ENCODE results near the gene ADGRL1. TPM values are rescaled to one million over a fixed set of nuclear protein-coding genes. Genes with fewer than 3 reads are reported as not detected.

ADGRL1 gene
- total and polyA plus RNA-seq, 4 experiments from 2014 or later: 0.55 to 22.0 (median 10.3) TPM

DNA sequence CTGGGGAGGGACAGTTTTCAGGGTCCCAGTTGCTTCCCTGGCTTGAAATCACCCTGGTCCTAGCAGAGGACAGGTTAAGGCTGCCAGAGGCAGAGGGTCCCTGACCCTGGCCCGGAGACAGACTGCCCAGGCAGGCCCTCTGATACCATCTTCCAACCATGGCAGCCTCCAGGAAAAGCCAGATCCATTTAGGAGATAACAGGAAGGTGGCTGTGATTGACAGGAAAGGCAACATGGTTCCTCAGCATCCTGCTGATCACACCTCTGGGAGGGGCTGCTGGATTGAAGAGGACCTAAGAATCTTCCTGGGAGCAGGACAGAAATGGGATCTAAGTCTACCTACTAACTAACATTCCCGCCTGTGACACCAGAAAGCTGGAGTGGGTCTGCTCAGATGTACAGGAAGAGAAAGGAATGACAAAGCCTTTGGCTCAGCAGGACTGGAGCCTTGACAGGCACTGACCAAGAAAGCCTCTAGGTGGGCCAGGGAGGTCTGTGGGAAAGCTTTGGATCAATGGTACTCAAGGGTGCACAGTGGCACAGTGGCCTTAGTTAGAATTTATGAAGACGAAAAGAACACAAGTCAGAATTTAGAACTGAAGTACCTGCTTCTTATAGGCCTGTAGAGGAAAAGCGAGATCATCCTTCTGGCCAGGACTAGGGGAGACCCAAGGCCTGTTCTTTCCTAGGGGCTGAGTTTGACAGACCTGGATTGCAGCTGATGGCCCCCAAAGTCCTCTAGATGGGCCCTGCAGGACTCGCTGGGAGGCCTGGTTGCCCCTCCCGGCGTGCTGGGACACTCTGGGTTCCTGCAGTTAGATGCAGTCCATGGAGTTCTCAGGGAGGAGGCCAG lies 86.1 kb downstream of the ADGRL1 start:
- peaks cover 0 to 7% of the 10 kb centered on the region in 2 donors for H3K36me3 Mint-ChIP-seq
- no peak overlapping the region for H3K27ac ChIP-seq (ENCODE audit: low read depth, low read length)
- H3K4me1 Mint-ChIP-seq: peaks cover 19 to 39% (median 29%) of the 10 kb centered on the region in 4 donors
- peak overlapping the region in 5 of 7 donors; percentile 21 to 98 (median 31) for H3K27ac Mint-ChIP-seq
- no peaks in the 10 kb centered on the region for H3K36me3 ChIP-seq (ENCODE audit: insufficient read depth, low read length)
- no peak for DNase-seq
- peaks cover 34% of the 10 kb centered on the region for H3K4me1 ChIP-seq (ENCODE audit: insufficient read depth, low read length)
- H3K27me3 Mint-ChIP-seq: no peaks in the 10 kb centered on the region
- ChIA-PET POLR2A (ENCODE audit: partially characterized antibody) (interaction anchor here (4.8 kb wide), 1 partner anchor 17 kb away, joined by 40 read pairs; the partner anchor contains the start of gene ASF1B), CTCF (ENCODE audit: partially characterized antibody) (no interaction called here)
- no peaks in the 10 kb centered on the region for H3K9me3 Mint-ChIP-seq
- no peaks in the 10 kb centered on the region for H3K9me3 ChIP-seq (ENCODE audit: control insufficient read depth in 1 of 2, low read length in 2 of 2)
- intact Hi-C loops (cut with micrococcal nuclease): no loop called here
- no peaks in the 10 kb centered on the region for H3K27me3 ChIP-seq (ENCODE audit: insufficient read depth, low read length)
- no peak overlapping the region for H3K4me3 ChIP-seq (ENCODE audit: low read length in 2 of 2)
- H3K4me3 Mint-ChIP-seq: peak overlapping the region in 1 of 8 donors; percentile 35

DNA sequence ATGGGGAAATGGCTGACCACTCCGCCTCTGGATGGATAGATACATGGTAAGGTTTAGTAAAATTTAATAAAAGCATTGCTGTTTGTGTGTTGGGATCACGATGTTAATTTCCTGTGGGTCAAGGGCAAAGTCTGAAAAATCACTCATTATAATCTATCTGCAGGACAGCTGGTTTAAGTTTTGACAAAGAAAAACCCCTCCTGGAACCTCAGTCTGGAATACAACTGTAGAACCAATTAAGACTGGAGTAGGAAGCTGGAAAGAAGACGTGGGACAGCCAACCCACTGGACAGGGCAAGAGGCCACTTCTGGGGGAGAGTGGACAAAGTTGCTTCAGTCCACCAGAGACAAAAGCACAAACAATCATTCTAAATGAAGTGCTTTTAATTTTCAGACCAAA lies 86.8 kb downstream of the ADGRL1 start:
- ChIA-PET CTCF (ENCODE audit: partially characterized antibody) (no interaction called here), POLR2A (ENCODE audit: partially characterized antibody) (interaction anchor here (1.1 to 4.8 kb wide), 3 partner anchors 17 to 114 kb away, joined by 3 to 40 read pairs (median 24); partner anchors contain the start of gene ASF1B)
- H3K27me3 Mint-ChIP-seq: no peaks in the 10 kb centered on the region

DNA sequence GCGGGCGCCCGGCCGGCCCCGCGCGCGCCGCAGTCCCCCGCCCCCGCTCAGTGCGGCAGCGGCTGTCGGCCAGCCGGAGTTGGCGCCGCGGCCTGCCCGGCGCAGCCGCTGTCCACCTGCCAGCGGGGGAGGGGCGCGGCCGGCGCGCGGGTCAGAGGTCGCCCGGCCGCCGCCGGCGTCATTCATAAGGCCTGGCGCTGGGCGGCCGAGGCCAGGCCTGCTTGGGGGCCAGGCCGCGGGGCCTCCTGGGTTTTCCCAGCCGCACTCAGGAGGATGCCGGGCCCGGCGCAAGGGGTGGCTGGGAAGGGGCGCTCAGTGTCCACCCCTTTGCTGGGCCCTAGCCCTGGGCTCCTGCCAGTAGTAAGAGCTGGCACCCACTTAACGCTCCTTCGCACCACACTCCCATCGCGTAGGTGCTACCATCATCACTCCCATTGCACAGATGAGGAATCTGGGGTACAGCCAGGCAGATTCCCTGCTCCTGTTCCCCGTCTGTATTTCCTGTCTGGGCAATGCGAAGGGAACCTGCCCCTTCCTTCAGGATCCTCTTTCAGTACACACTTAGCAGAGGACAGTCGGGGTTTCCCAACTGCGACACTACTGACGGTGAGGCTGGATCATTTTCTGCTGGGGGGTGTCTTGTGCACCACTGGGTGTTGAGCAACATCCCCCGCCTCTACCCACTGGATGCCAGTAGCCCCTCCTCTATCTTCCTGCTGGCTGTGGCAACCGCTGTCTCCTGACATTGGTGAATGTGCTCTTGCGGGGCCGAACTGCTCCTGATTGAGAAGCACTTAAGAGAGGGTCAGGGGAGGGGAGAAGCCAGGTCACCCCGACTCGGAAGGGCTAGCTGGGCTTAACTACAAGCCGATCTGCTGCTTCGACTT lies 87.6 kb downstream of the ADGRL1 start:
- H3K4me1 ChIP-seq (ENCODE audit: insufficient read depth, low read length): peaks cover 40% of the 10 kb centered on the region
- ChIA-PET POLR2A (ENCODE audit: partially characterized antibody) (interaction anchor here (0.6 to 4.8 kb wide), 19 partner anchors 15 to 354 kb away, joined by 3 to 40 read pairs (median 3); partner anchors contain the start of genes ADGRE5, ASF1B, IL27RA and MISP3), CTCF (ENCODE audit: partially characterized antibody) (interaction anchor here (1.0 kb wide), 1 partner anchor 18 kb away, joined by 3 read pairs; the partner anchor contains the start of gene ASF1B)
- peak overlapping the region; percentile 73 for H3K27ac ChIP-seq (ENCODE audit: low read depth, low read length)
- intact Hi-C loops (cut with micrococcal nuclease): loop anchor here (1.0 kb wide), 1 partner anchor 18 kb away; the partner anchor contains the start of gene ASF1B
- H3K27ac Mint-ChIP-seq: peak overlapping the region; percentile 95 to 98 (median 98)
- peak; percentile 40 to 84 (median 45) for DNase-seq
- no peaks in the 10 kb centered on the region for H3K27me3 Mint-ChIP-seq
- peaks cover 0 to 7% of the 10 kb centered on the region in 2 donors for H3K36me3 Mint-ChIP-seq
- H3K9me3 Mint-ChIP-seq: peaks cover 0 to 2% (median 0%) of the 10 kb centered on the region in 8 donors
- H3K27me3 ChIP-seq (ENCODE audit: insufficient read depth, low read length): no peaks in the 10 kb centered on the region
- peak overlapping the region; percentile 29 to 63 for H3K4me3 ChIP-seq (ENCODE audit: low read length in 2 of 2)
- H3K36me3 ChIP-seq (ENCODE audit: insufficient read depth, low read length): no peaks in the 10 kb centered on the region
- H3K9me3 ChIP-seq (ENCODE audit: control insufficient read depth in 1 of 2, low read length in 2 of 2): no peaks in the 10 kb centered on the region
- H3K4me1 Mint-ChIP-seq: peaks cover 21 to 50% (median 36%) of the 10 kb centered on the region in 4 donors
- H3K4me3 Mint-ChIP-seq: peak overlapping the region; percentile 87 to 98 (median 92)

More for the DNA sequence above, 86.8 kb downstream of the ADGRL1 start:
- peak overlapping the region; percentile 73 for H3K27ac ChIP-seq (ENCODE audit: low read depth, low read length)
- Mint-ChIP-seq H3K36me3 (peaks cover 0 to 7% of the 10 kb centered on the region in 2 donors), H3K4me1 (peaks cover 19 to 43% (median 32%) of the 10 kb centered on the region in 4 donors), H3K9me3 (no peaks in the 10 kb centered on the region), H3K27ac (peak overlapping the region; percentile 95 to 98 (median 98)), H3K4me3 (peak overlapping the region; percentile 87 to 98 (median 92))
- H3K9me3 ChIP-seq (ENCODE audit: control insufficient read depth in 1 of 2, low read length in 2 of 2): no peaks in the 10 kb centered on the region
- DNase-seq: no peak
- no peaks in the 10 kb centered on the region for H3K27me3 ChIP-seq (ENCODE audit: insufficient read depth, low read length)
- H3K36me3 ChIP-seq (ENCODE audit: insufficient read depth, low read length): no peaks in the 10 kb centered on the region
- H3K4me3 ChIP-seq (ENCODE audit: low read length in 2 of 2): no peak overlapping the region
- peaks cover 40% of the 10 kb centered on the region for H3K4me1 ChIP-seq (ENCODE audit: insufficient read depth, low read length)
- intact Hi-C loops (cut with micrococcal nuclease): no loop called here

DNA sequence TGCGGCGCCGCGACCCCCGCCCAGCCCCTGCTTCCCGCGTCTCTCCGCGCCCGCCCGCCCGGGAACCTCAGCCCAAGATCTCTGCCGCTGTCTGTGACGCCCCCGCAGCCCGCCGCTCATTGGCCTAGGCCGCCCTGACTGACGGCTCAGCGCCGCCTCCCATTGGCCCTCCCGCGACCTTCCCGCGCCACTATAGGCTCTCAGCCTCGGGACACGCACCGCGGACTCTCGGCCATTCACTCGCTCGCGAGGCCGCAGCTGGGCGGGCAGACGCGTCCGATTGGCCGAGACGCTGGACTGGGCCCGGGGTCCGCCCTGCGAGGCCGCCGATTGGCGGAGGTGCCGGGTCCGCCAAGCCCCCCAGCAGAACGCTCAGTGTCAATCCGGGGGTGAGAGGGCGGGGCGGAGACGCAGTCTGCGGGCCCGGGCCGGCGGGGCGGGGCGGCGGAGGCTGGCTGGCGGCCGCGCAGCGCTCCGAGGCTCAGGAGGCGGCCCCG lies 88.3 kb downstream of the ADGRL1 start, which contains the start of gene PRKACA:
TSS of gene PRKACA (minus strand) at position 95 of the 497 bp plus-strand sequence. CDS start 215 bp downstream, outside the sequence.
- Mint-ChIP-seq H3K27me3 (no peaks in the 10 kb centered on the region), H3K9me3 (peaks cover 0 to 2% (median 0%) of the 10 kb centered on the region in 8 donors), H3K27ac (peak within 1 kb of the TSS; percentile 95 to 98 (median 98)), H3K36me3 (peaks cover 0 to 7% of the 10 kb centered on the region in 2 donors), H3K4me1 (peaks cover 23 to 50% (median 39%) of the 10 kb centered on the region in 4 donors), H3K4me3 (peak within 1 kb of the TSS; percentile 92 to 98 (median 96))
- H3K9me3 ChIP-seq (ENCODE audit: control insufficient read depth in 1 of 2, low read length in 2 of 2): no peaks in the 10 kb centered on the region
- POLR2A ChIA-PET (ENCODE audit: partially characterized antibody): interaction anchor here (0.6 to 4.8 kb wide), 23 partner anchors 14 to 353 kb away, joined by 3 to 40 read pairs (median 3); partner anchors contain the start of genes ADGRE5, ASF1B, IL27RA and MISP3
- CTCF ChIA-PET (ENCODE audit: partially characterized antibody): interaction anchor here (1.0 kb wide), 1 partner anchor 19 kb away, joined by 3 read pairs; the partner anchor contains the start of gene ASF1B
- H3K4me3 ChIP-seq (ENCODE audit: low read length in 2 of 2): peak within 1 kb of the TSS; percentile 57 to 63
- no peaks in the 10 kb centered on the region for H3K27me3 ChIP-seq (ENCODE audit: insufficient read depth, low read length)
- peak within 1 kb of the TSS; percentile 73 for H3K27ac ChIP-seq (ENCODE audit: low read depth, low read length)
- H3K4me1 ChIP-seq (ENCODE audit: insufficient read depth, low read length): peaks cover 41% of the 10 kb centered on the region
- intact Hi-C loops (cut with micrococcal nuclease): loop anchor here (1.0 to 2.0 kb wide), 4 partner anchors 19 to 237 kb away; partner anchors contain the start of genes ASF1B and SAMD1
- DNase-seq: peak; percentile 97 to 99 (median 99)
- H3K36me3 ChIP-seq (ENCODE audit: insufficient read depth, low read length): no peaks in the 10 kb centered on the region

DNA sequence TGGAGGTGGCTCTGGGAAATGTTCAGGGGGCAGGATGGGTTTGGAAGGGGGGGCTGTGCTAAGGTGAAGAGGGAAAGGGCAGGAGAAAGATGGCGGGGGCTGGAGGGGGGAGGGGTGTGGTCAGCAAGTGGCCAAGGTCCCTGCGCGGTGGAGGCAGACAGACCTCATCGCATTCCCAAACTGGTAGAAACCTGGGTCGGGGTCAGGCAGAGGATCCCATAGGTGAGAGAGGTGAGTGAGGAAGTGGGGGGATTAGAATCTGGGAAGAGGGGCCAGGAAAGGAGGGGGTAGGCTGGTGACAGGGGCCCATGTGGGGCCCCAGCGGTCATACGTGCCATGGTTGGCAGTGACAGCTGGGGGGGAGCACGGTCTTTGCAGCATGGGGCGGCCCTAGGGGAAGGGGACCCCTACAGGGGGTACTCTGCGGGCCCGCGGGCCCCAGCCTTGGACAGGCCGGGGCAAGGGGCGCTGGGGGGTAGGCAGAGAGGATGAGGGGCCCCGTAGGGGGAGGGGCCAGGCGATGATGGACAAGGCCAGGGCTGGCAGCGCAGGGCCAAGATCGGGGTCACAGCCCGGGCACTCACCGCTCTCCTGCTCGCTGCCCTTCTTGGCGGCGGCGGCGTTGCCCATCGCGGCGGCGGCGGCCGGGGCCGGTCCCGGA lies 88.9 kb downstream of the ADGRL1 start:
- no peaks in the 10 kb centered on the region for H3K36me3 ChIP-seq (ENCODE audit: insufficient read depth, low read length)
- intact Hi-C loops (cut with micrococcal nuclease): loop anchor here (1.0 to 2.0 kb wide), 3 partner anchors 27 to 236 kb away; partner anchors contain the start of gene SAMD1
- Mint-ChIP-seq H3K4me3 (peak overlapping the region; percentile 88 to 97 (median 91)), H3K27ac (peak overlapping the region; percentile 69 to 89 (median 88)), H3K9me3 (peaks cover 0 to 2% (median 0%) of the 10 kb centered on the region in 8 donors), H3K4me1 (peaks cover 23 to 55% (median 39%) of the 10 kb centered on the region in 4 donors), H3K36me3 (peaks cover 0 to 7% of the 10 kb centered on the region in 2 donors), H3K27me3 (no peaks in the 10 kb centered on the region)
- POLR2A ChIA-PET (ENCODE audit: partially characterized antibody): interaction anchor here (0.6 to 4.8 kb wide), 20 partner anchors 14 to 330 kb away, joined by 3 to 40 read pairs (median 3); partner anchors contain the start of genes ADGRE5, ASF1B, IL27RA and MISP3
- peak in 2 of 5 donors; percentile 14 to 51 for DNase-seq
- peak overlapping the region; percentile 30 to 57 for H3K4me3 ChIP-seq (ENCODE audit: low read length in 2 of 2)
- CTCF ChIA-PET (ENCODE audit: partially characterized antibody): interaction anchor here (1.0 kb wide), 1 partner anchor 20 kb away, joined by 3 read pairs; the partner anchor contains the start of gene ASF1B
- H3K9me3 ChIP-seq (ENCODE audit: control insufficient read depth in 1 of 2, low read length in 2 of 2): no peaks in the 10 kb centered on the region
- no peaks in the 10 kb centered on the region for H3K27me3 ChIP-seq (ENCODE audit: insufficient read depth, low read length)
- H3K4me1 ChIP-seq (ENCODE audit: insufficient read depth, low read length): peaks cover 46% of the 10 kb centered on the region
- peak overlapping the region; percentile 44 for H3K27ac ChIP-seq (ENCODE audit: low read depth, low read length)
